BJ (cell line): ENCODE measurements around the gene STAP2. TPM values are rescaled to one million over a fixed set of nuclear protein-coding genes. Genes with fewer than 3 reads are reported as not detected.

Experiments used
- CTCF ChIA-PET: fragments of 350-600 bp; formaldehyde crosslinking; extraction: SDS; loops from one replicate; lab custom pipeline; 2021; ENCODE audit warnings: antibody characterized with exemption, inconsistent platforms; lab: Yijun Ruan, JAX
- POLR2A ChIA-PET: fragments of 300-600 bp; sonication (Branson Sonifier 250); formaldehyde crosslinking; extraction: SDS; loops from one replicate; lab custom pipeline; 2021; ENCODE audit warnings: antibody characterized with exemption; lab: Charles Lee
- DNase-seq: peaks from one replicate; pipeline ENCODE4 v3.0.0-alpha.2; 2011; ENCODE audit warnings: low read depth
- H3K27me3 ChIP-seq: 2 replicates; pipeline ENCODE4 v1.6.0; 2011; ENCODE audit warnings: low read length; ENCODE audit not compliant: control insufficient read depth, insufficient read depth
- H3K36me3 ChIP-seq: 2 replicates; pipeline ENCODE4 v1.5.1; 2011; ENCODE audit warnings: low read length; ENCODE audit not compliant: control insufficient read depth, insufficient read depth
- H3K4me3 ChIP-seq: 2 replicates; pipeline ENCODE4 v1.5.1; 2011; ENCODE audit warnings: low read depth, mild to moderate bottlenecking, control low read depth, low read length
- CTCF ChIP-seq: IDR thresholded peaks from 2 replicates; pipeline ENCODE4 v1.5.1; 2011; ENCODE audit warnings: low read depth, mild to moderate bottlenecking, control low read depth, inconsistent platforms, low read length, moderate library complexity; ENCODE audit not compliant: insufficient read depth
- polyA plus RNA-seq: library from polyadenylated mRNA; depleted of rRNA; stranded (reverse); fragments of >200 nt; gene quantifications from 2 replicates; pipeline ENCODE4 v1.2.3, GENCODE V29; 2011

The STAP2 gene
- polyA plus RNA-seq, 1 experiment, result 7.8 TPM

- ChIA-PET POLR2A (no interaction called here), CTCF (interaction anchor here (0.7 to 2.1 kb wide), 2 partner anchors 8 to 40 kb away, joined by 5 to 10 read pairs; partner anchors contain the start of gene SH3GL1)
- Histone ChIP-seq H3K4me3 (no peak overlapping the region), H3K36me3 (peaks cover 56% of the 10 kb centered on the region), H3K27me3 (no peaks in the 10 kb centered on the region)
- DNase-seq, result no peak
- no peak for TF ChIP-seq CTCF
These were observed 21.5 kb upstream of the STAP2 start for GRCh38 chr19:4360081-4360569.

GRCh38 chr19:4359627-4360000 lies 21.0 kb upstream of the STAP2 start:
- TF ChIP-seq CTCF, result no peak
- H3K36me3 ChIP-seq, result peaks cover 54% of the 10 kb centered on the region

GRCh38 chr19:4358709-4359626 lies 20.3 kb upstream of the STAP2 start:
- Histone ChIP-seq H3K36me3 (peaks cover 50% of the 10 kb centered on the region), H3K27me3 (no peaks in the 10 kb centered on the region), H3K4me3 (no peak overlapping the region)
- DNase-seq, result no peak
- ChIA-PET CTCF (interaction anchor here (2.1 kb wide), 1 partner anchor 42 kb away, joined by 10 read pairs; the partner anchor contains the start of gene SH3GL1), POLR2A (no interaction called here)
- no peak for TF ChIP-seq CTCF

More at GRCh38 chr19:4359627-4360000, 21.0 kb upstream of the STAP2 start:
- Histone ChIP-seq H3K4me3 (no peak overlapping the region), H3K27me3 (no peaks in the 10 kb centered on the region)
- no peak for DNase-seq
- CTCF ChIA-PET, result interaction anchor here (2.1 kb wide), 1 partner anchor 41 kb away, joined by 10 read pairs; the partner anchor contains the start of gene SH3GL1
- POLR2A ChIA-PET, result no interaction called here

GRCh38 chr19:4357921-4358326 lies 19.3 kb upstream of the STAP2 start:
- Histone ChIP-seq H3K27me3 (no peaks in the 10 kb centered on the region), H3K36me3 (peaks cover 40% of the 10 kb centered on the region), H3K4me3 (no peak overlapping the region)
- ChIA-PET CTCF (interaction anchor here (2.1 kb wide), 1 partner anchor 43 kb away, joined by 10 read pairs; the partner anchor contains the start of gene SH3GL1), POLR2A (no interaction called here)
- no peak for DNase-seq
- no peak for TF ChIP-seq CTCF

- H3K36me3 ChIP-seq, result peaks cover 33% of the 10 kb centered on the region
- POLR2A ChIA-PET, result no interaction called here
These were observed 18.6 kb upstream of the STAP2 start for GRCh38 chr19:4357095-4357797.

More at GRCh38 chr19:4357095-4357797, 18.6 kb upstream of the STAP2 start:
- DNase-seq, result no peak
- CTCF ChIA-PET, result no interaction called here
- no peaks in the 10 kb centered on the region for H3K27me3 ChIP-seq
- no peak overlapping the region for H3K4me3 ChIP-seq
- no peak for TF ChIP-seq CTCF
